Endometrial microvascular endothelial cells (primary cell): ENCODE results near the gene ANO3. TPM values are rescaled to one million over a fixed set of nuclear protein-coding genes. Genes with fewer than 3 reads are reported as not detected.
"Not testable (repeated sequence)": the region's sequence is repeated elsewhere in the genome, so short reads cannot be mapped to it uniquely, and the experiment has no call there.

ENCODE experiments used
- in situ Hi-C: cut with HindIII; loops from 2 replicates; pipeline ENCODE4 v1.10.0; 2017; ENCODE audit warnings: low sequenced_read_pairs, low pct_unique_long_range_greater_than_20kb; ENCODE audit errors: inconsistent ontology term
- total RNA-seq: library from RNA; depleted of rRNA; stranded (reverse); fragments of >200 nt; gene quantifications from one replicate; pipeline ENCODE4 v1.2.3, GENCODE V29; 2015; ENCODE audit errors: inconsistent ontology term

The ANO3 gene
- total RNA-seq, 1 donor from 2014 or later: not detected

DNA sequence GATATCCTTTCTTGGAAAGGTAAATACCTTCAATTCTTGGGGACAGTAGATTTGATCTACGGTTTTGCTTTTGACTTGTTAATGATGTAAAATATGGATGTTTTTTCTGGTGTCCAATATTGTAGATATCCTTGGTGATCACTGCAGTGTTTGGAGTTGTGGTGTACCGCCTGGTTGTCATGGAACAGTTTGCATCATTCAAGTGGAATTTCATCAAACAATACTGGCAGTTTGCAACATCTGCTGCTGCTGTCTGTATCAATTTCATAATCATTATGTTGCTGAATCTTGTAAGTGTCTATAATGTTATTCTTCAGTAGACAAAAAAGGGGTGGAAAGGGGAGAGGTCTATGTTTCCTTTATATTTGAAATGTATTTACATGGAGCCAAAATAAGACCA lies 267.5 kb downstream of the ANO3 start:
- in situ Hi-C loops: no loop called here

DNA sequence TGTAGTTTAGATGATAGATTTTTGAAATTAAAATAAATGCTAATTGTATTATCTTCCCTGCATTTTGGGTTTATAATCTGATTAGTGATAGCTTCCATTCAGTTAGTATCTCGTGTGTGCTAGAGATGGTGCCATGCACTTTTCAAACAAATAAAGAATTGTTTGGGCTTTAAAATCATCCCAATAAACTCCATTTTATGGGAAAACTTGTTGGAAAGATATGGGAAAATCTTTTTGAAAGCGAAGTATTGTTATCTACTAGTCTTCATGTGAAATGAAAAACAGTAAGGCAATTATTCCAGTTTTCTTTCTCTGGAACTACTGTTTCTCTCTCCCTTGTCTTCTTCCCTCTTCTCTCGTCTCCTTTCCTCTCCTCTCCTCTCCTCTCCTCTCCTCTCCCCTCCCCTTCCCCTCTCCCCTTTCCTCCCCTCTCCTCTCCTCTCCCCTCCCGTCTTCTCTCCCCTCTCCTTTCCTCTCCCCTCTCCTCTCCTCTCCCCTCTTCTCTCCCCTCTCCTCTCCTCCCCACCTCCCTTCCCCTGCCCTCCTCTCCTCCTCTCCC lies 268.0 kb downstream of the ANO3 start:
- in situ Hi-C loops: no loop called here

DNA sequence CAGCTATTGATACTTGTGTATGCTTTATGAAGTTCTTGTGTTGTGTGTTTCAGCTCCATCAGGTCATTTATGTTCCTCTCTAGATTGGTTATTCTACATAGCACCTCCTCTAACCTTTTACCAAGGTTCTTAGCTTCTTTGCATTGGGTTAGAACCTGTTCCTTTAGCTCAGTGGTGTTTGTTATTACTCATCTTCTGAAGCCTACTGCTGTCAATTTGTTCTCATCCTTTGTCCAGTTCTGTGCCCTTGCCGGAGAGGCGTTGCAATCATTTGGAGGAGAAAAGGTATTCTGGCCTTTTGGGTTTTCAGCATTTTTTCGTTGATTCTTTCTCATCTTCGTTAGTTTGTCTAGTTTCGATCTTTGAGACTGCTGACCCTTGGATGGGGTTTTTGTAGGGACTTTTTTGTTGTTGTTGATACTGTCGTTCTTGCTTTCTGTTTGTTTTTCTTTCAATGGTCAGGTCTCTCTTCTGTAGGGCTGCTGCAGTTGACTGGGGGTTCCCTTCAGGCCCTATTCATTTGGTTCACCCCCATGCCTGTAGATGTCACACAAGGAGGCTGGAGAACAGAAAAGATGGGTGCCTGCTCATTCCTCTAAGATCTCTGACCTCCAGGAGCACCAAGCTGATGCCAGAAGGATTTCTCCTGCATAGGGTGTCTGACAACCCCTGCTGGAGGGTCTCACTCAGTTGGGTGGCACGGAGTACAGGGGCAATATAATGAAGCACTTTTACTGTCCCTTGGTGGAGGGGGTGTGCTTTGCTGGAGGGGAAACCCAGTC lies 276.0 kb downstream of the ANO3 start:
- in situ Hi-C loops: no loop called here

DNA sequence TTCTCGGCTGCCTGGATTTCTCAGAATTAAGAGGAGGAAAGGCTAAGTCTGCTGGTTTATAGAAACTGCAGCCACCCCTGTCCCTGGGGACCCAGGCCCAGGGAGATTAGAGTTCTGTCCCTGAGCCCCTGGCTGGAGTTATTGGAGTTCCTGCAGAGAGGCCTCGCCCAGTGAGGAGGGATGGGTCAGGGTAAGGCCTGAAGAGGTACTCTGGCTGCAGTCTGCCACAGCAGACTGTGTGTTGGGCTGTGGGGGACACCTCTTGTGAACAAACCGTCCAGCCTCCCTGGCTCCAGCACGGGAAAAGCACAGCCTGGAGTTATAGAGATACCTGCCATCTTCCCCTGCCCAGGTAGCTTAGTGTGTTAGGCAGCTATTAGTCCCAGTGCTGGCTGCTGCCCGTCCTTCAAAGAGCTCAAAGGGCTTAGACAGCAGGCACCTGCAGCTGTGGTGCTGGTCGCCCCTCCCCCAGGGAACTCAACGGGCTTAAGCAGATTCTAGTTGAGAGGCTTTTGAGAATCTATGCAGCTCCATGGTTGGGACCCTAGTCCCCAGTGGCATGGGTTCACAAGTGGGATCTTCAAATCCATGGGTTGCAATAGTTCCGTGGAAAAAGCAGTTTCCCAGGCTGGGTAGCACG lies 276.7 kb downstream of the ANO3 start:
- in situ Hi-C loops: no loop called here

DNA sequence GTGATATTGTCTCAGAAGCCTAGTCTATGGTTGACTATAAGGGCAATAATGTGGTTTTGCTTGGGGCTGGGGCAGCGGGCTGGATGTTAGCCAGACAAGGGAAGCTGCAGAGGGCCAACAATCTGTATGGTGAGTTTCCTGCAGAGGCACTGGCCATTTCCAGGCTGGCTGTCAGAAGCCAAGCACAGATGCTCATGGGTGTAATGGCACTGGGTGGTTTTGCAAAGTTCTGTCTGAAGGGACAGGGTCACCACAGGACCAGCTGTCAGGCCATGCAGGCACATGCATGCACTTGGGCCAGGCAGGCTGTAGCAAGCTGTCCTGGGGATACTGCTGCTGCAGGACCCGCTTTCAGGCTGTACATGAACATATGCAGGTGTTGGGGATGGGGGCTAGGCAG lies 281.8 kb downstream of the ANO3 start:
- in situ Hi-C loops: no loop called here

DNA sequence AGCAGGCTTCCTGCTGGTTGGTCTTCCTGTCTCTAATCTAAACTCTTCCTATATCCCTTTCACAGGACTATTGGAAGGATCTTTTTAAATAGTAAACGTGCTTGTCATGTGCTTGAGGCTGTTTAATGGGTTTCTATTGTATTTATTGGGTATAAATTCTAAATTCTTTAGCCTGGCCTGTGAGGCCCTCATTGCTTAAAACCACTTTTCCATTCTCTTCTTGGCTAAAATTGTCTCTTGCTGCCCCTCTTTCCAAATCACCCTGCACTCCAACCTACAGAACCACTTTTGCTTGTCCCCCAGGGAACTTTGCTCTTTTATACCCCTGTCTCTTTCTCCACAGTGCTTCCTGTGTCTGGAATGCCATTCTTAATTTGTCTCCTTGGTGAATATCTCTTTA lies 286.5 kb downstream of the ANO3 start:
- in situ Hi-C loops: no loop called here

DNA sequence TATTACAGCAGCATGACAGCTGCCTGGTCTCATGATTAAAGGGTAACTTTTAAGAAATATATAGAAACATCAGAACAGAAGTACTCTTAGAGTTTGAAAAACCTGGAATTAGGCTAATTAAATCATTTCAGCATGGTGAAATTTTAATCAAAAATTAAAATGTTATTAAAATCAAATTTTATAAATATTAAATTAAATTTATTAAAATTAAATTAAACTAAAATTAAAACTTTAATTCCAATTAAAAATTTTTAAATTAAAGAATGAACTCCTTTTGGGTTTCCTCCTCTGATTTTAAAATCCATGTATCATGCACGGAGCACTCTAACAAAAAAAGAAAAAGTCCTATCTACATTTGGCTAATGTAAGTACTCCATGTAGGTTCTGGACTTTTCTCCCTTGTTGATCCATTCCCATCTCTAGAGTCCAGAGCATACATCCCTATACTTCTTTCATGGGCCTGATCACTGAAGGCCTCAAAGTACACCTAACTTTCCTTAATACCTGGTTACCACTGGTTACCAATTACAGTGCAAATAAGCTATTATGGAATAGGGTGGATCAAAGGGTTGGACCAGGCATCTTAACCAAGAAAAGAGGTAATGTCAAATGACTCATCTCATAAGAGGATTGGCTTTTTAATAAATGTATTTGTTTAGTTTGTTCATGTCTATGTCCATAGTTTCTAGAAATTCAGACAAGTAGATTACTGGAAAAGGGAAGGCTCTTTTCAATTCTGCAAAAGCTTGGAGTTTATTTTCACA lies 288.5 kb downstream of the ANO3 start:
- in situ Hi-C loops: no loop called here

DNA sequence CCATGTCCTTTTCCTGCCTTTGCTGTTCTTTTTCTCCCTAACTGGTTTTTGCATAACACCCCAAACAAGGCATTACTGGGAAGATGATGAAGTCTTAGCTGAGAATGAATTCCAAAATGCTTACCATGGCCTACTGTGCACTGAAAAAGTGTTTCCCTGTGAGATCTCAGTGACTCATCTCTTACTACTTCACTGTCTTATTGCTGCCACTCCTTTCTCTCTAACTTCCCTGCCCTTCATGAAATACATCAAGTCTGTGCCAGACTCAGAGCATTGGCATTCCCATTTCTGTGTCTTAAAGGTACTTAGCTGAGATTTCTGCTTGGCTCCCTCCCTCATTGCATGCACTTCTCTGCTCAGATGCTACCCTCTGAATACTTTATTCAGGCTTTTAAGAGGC lies 289.2 kb downstream of the ANO3 start:
- in situ Hi-C loops: no loop called here

DNA sequence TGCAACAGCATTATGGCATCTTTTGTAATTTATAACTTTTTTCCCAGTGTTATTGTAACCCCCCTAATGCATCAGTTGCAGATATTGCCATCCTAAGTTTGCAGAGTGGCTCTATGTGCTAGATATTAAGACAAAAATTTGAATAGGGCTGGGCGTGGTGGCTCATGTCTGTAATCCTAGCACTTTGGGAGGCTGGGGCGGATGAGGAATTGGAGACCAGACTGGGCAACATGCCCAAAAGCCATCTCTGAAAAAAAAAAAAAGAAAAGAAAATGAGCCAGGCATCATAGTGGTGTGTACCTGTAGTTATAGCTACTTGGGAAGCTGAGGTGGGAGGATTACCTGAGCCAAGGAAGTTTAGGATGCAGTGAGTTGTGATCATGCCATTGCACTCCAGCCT lies 290.3 kb downstream of the ANO3 start:
- in situ Hi-C loops: no loop called here

DNA sequence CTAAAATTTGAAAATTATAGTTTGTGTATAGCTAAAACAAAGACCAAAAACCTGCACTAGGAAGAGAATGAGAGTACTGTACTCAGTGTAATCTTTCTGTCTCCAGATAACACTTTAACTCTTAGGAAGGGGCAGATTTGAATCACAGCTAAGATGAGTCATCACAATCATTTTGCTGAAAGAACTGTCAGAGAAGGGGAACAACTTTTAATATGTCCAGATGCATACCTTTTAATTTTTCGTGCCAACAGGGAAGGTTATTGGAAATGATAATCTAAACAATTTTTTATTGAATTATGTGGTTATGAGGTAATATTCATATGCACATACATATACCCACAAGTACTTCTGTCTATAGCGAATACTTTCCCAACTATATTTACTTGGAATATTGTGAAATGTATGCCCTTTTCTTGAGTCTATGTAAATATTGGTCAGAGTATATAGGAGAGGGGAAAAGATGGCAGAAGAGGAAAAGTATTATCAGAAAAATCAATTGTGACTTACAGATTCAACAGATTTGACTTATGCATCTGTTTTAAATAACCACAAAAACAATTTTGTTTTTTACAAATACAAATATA lies 291.2 kb downstream of the ANO3 start:
- in situ Hi-C loops: no loop called here

DNA sequence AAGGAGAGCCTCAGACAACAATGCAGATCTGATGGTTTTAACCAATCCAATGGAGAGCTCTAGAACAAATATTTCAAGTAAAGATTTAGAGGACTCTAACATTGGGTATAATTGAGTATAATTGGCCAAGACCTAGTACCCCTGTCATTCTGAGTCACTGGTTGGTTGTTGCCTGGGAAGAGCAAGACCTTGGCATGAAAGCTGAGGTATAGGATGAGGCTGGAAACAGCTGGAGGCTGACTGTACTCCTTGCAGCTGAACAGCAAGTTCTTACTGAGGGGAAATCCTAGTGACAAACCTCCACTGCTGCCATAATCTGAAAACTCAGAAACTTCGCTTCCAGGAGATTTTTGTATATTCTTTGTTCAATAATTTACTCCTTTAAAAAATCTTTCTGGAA lies 294.4 kb downstream of the ANO3 start:
- in situ Hi-C loops: no loop called here

DNA sequence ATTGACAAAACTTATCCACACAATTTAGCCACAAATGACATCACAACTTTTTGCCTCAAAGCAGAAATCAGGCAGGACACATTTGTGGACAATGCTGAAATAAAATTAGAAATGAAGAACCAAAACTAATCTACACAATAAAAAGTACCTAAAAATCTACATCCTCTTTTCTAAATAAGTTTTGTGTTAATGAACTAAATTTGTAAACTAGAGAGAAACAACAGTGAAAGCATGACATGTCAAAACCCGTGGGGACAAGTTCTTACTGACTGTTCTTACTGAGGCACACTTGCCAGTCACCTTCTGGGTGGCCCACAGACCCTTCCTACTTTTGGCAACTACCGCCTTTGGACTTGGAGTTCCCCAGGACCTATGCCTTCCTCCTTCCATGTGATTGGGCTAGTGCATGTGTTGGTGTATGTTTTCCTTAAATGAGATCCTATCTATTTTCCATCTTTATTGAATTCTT lies 300.8 kb downstream of the ANO3 start:
- in situ Hi-C loops: no loop called here

DNA sequence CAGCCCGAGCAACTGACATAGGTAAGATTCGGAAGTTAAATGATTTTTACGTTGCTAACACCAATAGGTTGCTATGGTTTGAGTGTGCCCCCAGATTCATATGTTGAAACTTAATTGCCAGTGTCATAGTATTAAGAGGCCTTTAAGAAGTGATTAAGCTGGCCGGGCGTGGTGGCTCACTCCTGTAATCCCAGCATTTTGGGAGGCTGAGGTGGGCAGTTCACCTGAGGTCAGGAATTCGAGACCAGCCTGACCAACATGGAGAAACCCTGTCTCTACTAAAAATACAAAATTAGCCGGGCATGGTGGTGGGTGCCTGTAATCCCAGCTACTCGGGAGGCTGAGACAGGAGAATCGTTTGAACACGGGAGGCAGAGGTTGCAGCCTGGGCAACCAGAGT lies 311.4 kb downstream of the ANO3 start:
- in situ Hi-C loops: not testable (repeated sequence)

DNA sequence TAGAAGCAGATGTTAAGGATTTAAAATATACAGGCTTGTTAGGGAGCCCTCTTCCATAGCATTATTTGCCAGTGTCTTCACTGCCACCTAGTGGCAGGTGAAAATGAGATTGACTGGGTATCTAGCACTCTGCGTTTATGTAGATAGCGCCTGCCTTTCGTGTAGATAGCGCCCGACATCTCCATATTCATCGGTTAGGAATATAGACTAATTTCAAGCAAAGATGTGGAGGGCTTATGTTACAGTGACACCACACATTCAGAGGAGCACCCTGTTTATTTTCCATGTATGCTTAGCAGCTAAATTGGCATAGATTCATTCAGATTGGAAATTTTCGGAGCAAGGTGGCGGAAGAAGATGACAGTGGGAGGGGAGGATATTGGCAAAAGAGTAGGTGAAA lies 318.0 kb downstream of the ANO3 start:
- in situ Hi-C loops: no loop called here

DNA sequence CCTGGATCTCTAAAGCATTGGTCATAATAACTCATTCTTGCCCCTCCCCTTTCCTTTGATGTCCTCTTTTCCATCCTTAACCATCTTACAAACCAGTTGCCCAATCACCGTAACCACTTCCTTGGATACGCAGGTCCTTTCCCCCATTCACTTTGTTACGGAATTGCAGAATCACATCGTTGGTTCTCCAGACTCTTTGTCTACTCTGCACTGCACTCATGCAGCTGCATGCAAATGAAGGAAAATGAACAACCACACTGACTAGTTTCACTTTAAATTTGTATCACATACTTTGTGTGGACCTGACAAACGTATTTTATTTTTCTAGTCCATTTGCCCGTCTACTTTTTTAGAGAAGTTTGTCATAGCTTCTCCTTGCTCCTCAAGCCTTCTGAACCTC lies 320.0 kb downstream of the ANO3 start:
- in situ Hi-C loops: no loop called here

DNA sequence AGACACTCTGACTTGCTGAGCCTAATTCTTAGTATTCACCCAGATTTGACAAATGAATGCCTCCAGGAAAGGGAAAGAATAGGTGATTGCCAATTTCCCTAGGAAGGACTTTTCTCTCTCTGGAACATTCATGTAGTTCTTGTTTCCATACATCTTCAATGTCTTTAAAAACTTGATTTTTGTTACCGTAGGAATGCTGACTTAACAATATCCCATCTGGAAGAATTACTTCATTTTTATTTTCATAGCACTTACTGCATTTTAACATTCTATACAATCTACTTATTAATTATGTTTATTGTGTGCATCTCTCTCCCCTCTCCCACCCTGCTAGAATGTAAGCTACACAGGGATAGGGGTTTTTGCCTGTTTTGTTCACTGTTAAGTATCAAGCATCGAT lies 323.4 kb downstream of the ANO3 start:
- in situ Hi-C loops: no loop called here

DNA sequence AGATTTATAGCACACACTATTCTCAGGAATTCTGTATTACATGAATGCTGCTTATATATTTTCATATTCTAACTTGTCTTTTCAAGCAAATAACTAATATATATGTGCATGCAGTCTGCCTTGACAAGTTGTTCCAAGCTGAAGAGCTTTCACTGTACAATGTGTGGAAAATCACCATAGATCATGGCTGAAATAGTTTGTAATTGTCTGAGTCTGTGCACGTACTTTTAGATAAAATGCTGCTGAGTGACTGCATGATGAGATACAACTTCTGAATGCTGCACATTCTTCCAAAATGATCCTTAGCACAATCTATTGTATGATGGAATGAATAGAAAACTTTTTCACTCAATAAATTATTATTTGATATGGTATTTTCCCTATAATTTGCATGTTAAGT lies 331.0 kb downstream of the ANO3 start:
- in situ Hi-C loops: no loop called here

DNA sequence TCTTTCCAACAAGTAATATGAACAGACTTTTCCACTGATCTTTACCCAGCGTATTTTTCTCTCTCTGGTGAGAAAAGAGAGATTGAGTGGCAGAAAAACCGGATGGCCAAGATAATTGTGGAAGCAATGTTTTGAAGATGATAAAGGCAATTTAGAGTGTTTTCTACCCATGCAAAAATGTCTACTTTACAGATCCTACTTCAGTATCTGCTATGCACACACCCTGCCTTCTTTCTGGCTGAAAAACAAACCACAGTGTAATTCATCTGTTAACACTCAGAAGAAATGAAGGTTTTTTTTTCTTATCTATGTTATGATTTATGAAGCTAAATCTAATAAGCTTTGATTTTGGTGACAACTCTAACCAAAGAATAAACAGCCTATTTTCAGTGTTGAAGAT lies 333.1 kb downstream of the ANO3 start:
- in situ Hi-C loops: no loop called here

DNA sequence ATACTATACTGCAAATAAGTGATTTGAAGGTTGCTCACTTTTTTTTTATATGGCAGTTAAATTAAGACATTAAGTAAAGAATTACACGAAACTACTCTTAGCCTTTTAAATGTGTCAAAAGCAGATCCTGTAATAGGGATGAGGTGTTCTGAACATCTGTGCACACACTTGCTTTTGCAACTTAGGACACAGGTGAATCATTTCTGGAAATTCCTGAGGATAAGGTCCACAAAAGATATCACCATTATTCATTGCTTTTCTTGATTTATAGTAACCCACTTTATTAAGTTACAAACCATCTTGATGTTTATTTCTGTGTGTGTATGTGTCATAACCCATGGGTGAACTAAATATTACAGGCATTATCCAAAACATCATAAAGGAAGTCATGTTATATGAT lies 334.0 kb downstream of the ANO3 start:
- in situ Hi-C loops: no loop called here
